HG03432 (cell line): Measurements from ENCODE around the gene SMS.

Experiments
- ATAC-seq: cut with Tn5 transposase; IDR thresholded peaks from one replicate; pipeline ENCODE4 v1.9.1; 2021; ENCODE audit warnings: mild to moderate bottlenecking, moderate library complexity; ENCODE audit not compliant: unreplicated experiment

The SMS gene

DNA sequence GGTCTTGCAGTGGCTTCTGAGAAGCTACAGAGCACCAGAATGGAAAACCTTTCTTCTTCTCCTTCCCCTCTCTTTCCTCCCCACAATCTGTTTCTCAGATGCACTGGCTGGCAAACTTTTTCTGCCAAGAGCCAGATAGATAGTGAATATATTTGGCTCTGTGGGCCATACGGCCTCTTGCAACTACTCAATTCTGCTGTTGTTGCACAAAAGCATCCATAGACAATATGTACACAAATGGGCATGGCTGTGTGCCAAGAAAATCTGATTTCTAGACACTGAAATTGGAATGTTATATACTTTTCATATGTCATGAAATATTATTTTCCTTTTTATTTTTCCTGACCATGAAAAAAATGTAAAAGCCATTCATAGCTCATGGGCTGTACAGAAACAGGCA is 94.7 kb downstream of the SMS start:
- no peak for ATAC-seq

DNA sequence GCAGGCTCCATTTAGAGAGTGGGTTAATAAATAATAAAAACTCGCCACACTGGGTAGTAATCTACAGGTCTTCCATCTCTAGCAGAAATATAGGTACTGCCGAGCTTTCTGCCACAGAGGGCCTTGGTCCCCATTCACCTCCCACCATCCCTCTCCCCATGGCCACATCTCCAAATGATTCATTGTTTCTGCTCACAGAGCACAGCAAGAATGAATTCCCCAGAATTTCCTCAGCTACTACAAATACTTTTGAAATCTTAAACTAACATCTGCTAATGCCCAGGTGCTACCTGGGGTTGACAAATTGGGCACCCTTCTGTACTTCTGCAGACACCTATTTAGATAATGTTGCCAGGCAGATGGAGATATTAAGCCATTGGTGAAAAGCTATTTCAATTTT is 96.7 kb downstream of the SMS start:
- ATAC-seq = no peak

DNA sequence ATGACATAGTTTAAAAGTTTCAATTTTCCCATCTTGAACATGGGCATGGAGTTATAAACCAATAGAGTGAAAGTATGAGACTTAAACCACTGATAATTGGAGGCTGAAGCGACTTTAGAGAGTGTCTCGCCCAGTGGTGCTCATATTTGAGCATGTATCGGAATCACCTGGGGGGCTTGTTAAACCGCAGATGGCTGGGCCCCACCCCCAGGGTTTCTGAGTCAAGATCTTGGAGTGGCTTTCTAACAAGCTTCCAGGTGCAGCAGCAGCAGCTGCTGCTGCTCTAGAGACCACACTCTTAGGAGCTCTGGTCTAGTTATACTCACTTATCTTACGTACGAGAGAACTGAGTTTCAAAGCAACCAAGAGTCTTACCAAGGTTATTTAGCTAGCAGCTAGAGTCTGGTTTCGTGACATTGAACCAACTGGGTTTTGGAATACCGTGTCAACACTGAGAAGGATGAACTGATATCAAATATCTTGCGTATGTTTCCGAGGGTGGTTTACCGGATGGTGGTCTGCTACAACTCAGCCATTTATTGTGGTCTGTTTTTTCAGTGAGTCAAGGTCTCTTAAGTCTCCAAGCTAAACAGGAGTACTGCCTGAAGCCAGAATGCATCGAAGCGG is 97.5 kb downstream of the SMS start:
- no peak for ATAC-seq

DNA sequence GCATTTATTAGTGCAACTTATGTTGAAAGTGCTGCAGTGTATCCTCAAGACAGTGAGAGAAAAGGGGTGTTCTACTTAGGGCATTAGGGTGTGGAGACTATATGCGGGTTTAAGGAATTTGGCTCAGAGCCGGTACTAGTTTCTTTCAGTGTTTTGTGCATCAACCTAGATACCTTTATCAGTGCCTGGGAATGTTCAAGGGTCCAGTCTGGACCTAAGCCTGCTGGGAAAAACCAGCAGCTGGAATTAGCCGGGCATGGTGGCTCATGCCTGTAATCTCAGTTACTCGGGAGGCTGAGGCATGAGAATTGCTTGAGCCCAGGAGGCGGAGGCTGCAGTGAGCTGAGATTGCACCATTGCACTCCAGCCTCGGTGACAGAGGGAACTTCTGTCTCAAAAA is 99.0 kb downstream of the SMS start:
- no peak for ATAC-seq

DNA sequence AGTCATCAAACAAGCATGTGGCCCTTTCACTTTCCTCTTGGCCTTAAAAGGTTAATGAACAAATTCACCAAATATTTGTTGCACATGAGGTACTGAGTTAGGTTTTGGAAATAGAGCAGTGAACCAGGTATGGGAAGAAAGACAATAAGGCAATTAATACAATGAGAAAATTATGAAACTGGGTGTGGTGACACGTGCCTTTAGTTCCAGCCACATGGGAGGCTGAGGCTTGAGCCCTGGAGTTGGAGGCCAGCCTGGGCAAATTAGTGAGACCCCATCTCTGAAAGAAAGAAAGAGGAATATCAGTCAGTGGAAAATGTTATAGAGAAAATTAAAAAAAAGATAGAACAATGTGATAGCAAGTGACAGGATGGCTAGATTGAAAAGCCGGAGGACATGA is 99.7 kb downstream of the SMS start:
- ATAC-seq = no peak

DNA sequence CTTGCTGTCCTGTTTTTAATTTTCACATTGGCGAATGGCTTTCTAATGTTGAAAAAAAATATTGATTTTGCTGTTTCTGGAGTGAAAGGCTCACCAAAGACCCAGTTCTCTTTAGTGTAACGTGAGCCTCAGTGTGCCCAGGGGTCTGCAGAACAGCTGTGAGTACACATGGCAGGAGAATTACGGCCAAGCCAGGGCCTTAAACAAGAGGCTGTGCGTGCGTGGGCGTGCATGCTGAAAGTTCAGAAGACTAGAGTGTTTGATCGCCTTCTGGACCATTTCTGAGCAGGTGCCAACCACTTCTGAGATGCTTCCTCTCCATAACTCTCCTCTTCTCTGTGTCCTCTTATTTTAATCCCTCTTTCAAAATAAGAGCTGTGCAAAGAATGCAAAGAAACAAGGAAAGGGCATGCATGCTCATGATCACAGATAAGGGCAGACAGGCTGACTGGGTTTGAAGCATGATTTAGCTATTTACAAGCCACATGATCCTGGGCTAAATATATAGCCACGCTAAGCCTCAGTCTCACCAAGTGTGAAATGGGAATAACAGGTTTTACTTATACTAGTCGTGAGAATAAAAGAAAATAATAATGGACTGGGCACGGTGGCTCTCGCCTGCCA is 101.5 kb downstream of the SMS start:
- no peak for ATAC-seq

DNA sequence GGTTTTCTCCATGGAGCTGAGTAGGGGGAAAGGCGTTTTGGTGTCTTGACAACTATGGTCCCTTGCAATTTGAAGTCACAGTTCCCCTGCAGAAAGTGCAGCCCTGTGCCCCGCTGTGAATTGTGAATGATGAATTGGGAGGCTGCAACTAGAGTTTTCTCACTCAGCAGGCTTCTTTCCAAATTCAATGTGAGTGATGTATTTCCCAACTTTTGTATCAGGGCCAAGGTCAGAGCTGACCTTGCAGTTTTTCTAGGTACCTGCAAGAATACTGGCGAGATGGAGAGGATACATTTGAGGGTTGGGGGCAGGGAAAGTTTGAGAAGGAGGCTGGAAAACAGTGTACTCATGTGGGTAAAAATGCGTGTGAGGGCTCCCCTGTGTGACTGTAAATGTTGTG is 103.4 kb downstream of the SMS start:
- ATAC-seq = no peak
